SK-MEL-5 (cell line): Measurements from ENCODE around the gene ELMOD2. TPM values are rescaled to one million over a fixed set of nuclear protein-coding genes. Genes with fewer than 3 reads are reported as not detected.
"Not testable (repeated sequence)": the region's sequence is repeated elsewhere in the genome, so short reads cannot be mapped to it uniquely, and the experiment has no call there.

ENCODE experiments used
- DNase-seq: peaks from one replicate; pipeline ENCODE4 v3.0.0-alpha.2; 2016; ENCODE audit warnings: low read depth, low spot score
- in situ Hi-C: cut with HindIII; loops from 2 replicates; pipeline ENCODE4 v1.10.0; 2016; ENCODE audit warnings: low sequenced_read_pairs, high pct_unique_total_duplicates, low pct_unique_long_range_greater_than_20kb
- polyA plus RNA-seq, 2 experiments: library from polyadenylated mRNA; depleted of rRNA; stranded (reverse); fragments of >200 nt; gene quantifications; 2 replicates each; pipeline ENCODE4 v1.2.3, GENCODE V29; 2015
- total RNA-seq: library from RNA; depleted of rRNA; stranded (reverse); fragments of >200 nt; shearing (Covaris generic); gene quantifications from 2 replicates; pipeline ENCODE4 v1.2.3, GENCODE V29; 2014; rRNA removed

ELMOD2 gene
- 25.5 and 27.0 TPM in 2 replicates for total RNA-seq
- 13.9 and 15.3 TPM in 2 replicates for polyA plus RNA-seq (2015; cell fraction: cytosol; rRNA removed)
- polyA plus RNA-seq (2015; cell fraction: nucleus; rRNA removed), result 30.7 and 44.9 TPM in 2 replicates

- in situ Hi-C loops, result no loop called here
Measured at GRCh38 chr4:140523857-140524742, at the start of gene ELMOD2. Gene ELMOD2 (plus strand): TSS chr4:140524168. CDS start chr4:140525429, 1,261 bp downstream.

GRCh38 chr4:140483445-140483844 is 40.5 kb upstream of the ELMOD2 start:
- no peak for DNase-seq
- in situ Hi-C loops, result no loop called here

More at GRCh38 chr4:140523857-140524742, at the start of gene ELMOD2:
- peak; percentile 96 for DNase-seq

DNA sequence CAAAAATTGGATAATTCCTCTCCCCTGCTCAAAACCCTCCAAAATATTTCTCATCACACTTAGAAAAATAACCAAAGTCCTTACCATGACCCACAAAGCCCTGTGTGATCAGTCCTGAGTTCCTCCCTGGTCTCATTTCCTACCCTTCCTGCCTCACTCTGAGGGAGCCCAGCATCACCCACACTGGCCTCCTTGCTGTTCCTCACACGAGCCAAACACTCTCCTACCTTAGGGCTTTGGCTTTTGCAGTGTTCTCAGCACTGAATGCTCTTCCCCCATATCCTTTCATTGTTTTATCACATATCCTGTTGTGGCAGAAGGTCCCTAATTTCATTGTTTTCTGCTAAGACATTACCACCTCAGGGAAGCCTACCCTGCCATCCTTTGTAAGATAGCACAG is 38.0 kb upstream of the ELMOD2 start:
- in situ Hi-C loops, result no loop called here
- DNase-seq, result no peak

GRCh38 chr4:140497405-140497746 is 26.6 kb upstream of the ELMOD2 start:
- no peak for DNase-seq
- in situ Hi-C loops, result no loop called here

DNA sequence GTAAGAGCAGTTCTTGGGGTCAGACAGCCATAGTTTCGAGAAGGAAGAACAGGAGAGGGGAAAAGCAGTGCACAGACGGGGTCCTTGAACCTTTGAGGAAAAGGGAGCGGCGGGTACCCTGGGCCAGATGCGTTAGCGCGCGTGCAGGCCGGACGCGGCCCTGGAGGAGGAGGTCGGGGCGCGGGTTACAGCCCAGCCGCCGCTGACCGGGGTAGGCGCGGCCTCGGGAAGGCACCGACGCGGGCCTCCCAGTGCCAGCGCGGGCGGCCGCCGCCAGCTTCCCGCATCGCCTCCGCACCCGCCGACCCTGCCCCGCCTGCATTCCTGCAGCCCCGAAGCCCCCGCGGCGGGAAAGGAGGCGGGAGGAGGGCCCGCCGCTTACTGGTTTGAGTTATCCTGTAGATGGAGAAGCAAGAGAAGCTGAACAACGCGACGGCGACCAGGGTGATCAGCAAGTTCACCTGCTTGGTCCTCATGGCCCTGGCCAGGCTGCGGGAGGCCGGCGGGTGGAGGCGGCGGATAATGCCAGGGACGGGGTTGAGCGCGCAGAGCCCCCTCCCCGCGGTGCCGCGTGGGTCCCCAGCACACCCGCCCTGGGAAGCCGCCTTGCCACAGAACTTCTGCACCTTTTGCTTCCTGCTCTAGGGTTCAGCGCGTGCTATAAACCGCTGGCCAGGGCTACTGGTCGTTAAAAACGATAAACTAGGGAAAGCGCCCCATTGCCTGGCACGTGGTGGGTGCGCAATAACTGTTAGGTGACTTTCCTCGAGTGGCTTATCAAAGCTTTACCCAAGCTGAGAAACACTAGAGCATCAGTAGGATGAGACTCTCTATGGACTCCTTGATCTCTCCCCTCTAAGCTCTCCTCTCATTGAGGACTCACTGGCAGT is 26.0 kb upstream of the ELMOD2 start, which contains the start of gene MGAT4D:
Gene MGAT4D, minus strand, starts transcription at position 547 of the 890 bp plus-strand sequence. Its CDS starts 71 bp downstream, at position 476.
- DNase-seq, result no peak
- in situ Hi-C loops, result no loop called here

DNA sequence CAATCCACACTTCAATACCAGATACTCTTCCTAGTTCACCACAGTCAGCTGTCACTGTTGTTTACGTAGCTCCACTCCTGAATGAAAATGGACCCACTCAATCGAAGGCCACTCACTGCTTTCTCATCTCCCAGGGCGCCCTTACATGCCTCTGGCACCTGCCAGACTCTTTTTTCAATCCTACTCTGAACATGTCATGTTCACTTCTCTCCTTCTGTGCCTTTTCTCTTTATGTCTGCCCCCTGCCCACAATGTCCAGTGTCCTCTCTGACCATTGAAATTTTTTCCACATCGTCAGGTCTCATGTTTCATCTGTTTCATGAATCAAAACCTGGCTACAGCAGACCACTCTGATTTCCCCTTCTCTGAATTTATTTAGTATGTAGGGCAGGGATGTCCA is 24.6 kb upstream of the ELMOD2 start:
- DNase-seq, result no peak
- in situ Hi-C loops, result no loop called here

DNA sequence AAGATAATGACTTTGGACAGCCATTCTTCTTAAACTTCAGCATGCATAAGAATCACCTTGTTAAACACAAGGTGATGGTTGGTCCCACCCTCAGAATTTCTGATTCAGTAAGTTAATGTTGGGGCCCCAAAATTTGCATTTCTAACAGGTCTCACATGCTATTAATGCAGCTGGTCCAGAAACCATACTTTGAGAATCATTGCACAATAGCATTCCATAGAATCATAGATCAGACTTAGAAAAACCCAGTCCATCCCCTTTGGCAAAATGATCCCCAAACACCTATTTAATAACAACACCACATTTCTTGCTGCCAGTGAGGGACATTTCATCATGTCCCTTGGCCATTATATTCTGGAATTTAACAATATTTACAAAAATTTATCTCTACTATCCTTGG is 19.7 kb upstream of the ELMOD2 start:
- DNase-seq, result no peak
- in situ Hi-C loops, result no loop called here

GRCh38 chr4:140513765-140514164 is 10.2 kb upstream of the ELMOD2 start:
- DNase-seq, in situ Hi-C loops: not testable (repeated sequence)

GRCh38 chr4:140515423-140515822 is 8.5 kb upstream of the ELMOD2 start:
- in situ Hi-C loops, result no loop called here
- DNase-seq, result no peak

GRCh38 chr4:140523370-140523856 is 555 bp upstream of the ELMOD2 start:
- no peak for DNase-seq
- in situ Hi-C loops, result no loop called here

GRCh38 chr4:140529434-140529833 is 5.5 kb downstream of the ELMOD2 start:
- in situ Hi-C loops, result no loop called here
- DNase-seq, result no peak

DNA sequence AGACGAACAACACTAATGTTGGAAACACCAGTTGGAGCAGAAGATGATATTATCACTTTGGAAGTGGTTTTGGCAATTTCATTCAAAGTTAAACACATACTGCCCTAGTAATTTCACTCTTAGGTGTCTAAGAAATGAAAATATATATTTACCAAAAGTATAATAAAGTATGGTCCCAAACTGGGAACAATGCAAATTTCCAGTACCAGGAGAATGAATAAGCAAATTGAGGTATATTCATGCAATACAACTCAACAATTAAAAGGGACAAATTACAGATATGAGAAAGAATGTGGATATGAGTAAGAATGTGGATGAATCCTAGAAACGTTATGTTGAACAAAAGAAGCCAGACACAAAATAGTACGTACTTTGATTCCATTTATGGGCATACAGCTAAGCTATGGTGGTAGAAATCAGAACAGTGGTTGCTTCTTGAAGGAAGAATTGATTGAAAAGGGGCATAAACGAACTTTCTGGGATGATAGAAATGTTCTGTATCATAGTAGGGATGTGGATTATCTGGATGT is 10.0 kb downstream of the ELMOD2 start:
- in situ Hi-C loops, result no loop called here
- DNase-seq, result no peak

- in situ Hi-C loops, result no loop called here
- DNase-seq, result no peak
Measured at GRCh38 chr4:140556372-140557085, 32.6 kb downstream of the ELMOD2 start.

DNA sequence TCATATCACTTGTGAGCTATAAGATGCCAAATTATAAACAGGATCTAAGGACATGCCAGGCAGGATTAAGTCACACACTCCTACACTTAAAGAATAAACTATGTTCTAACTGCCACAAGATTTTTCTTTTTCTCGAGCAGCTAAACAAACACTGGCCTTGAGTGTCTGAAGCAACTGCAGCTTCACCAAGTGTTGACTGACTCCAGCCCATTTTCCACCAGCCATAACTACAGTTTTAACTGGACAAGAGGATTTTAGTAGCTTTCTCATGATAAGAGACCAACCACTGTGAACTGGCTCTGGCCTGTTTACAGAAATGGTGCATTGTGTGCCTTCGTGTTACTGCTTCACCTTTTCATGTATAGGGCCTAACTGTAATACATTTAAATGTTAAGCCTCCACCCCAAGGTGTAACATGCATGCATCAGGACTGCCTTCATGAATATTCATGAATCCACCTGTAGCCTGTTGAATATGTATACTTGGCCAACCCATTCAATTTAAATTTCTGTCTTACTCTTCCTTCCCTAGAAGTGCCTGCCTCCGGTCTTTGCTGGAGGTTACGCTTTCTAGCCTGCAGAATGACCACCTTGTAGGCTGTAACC is 34.0 kb downstream of the ELMOD2 start:
- no peak for DNase-seq
- in situ Hi-C loops, result no loop called here

DNA sequence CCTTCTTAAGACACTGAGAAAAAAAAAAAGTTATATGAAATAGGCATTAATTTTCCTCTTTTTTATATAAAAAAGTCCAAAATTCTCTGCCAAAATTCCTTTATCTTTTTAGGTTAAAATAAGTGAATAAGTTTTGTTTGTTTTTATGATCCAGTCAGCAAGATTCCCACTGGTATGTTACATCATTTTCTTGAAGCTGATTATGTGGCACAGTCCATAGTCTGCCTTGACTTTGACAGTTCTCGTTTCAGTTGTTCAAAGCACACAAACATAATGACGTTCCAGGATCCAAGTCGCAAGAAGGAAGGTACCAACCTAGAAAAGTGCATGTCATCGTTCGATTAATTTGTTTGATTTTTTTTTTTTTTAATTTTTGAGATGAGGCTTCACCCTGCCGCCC is 35.7 kb downstream of the ELMOD2 start:
- in situ Hi-C loops, result no loop called here
- no peak for DNase-seq

- in situ Hi-C loops, result no loop called here
- DNase-seq, result no peak
Measured at GRCh38 chr4:140568507-140569306, 44.7 kb downstream of the ELMOD2 start, which contains the start of gene UCP1. Gene UCP1 (minus strand): TSS chr4:140568961. CDS start chr4:140568729, 232 bp downstream.
